ENCODE data around the gene AFG1L.

DNA sequence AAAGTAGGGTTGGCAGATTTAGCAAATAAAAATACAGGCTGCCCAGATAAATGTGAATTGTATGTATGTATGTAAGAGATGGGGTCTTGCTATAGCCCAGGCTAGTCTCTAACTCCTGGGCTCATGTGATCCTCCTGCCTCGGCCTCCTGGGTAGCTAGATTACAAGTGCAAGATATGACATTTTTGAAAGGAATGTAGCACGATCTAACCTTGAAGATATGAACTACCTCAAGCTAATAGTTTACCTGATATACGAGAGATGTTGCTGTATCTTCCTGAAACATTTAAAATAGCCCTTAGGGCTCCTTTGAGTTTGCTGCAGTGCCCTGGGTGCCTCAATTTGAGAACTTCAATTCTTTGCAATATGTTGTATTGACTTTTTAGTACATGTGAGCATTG lies 42.1 kb downstream of the AFG1L start:
- TF ChIP-seq POLR2AphosphoS5 (IDR thresholded peaks at IDR 0.05; ENCODE audit: borderline replicate concordance, low read depth, low read length) (no peak), EZH2 (IDR thresholded peaks at IDR 0.05) (no peak)
